CD8-positive, alpha-beta memory T cell (primary cell): ENCODE results near the gene PRMT7. TPM values are rescaled to one million over a fixed set of nuclear protein-coding genes. Genes with fewer than 3 reads are reported as not detected.

Experiments
- CTCF ChIA-PET: fragments of 350-600 bp; sonication (Branson Sonifier 250); formaldehyde crosslinking; loops from one replicate; lab custom pipeline; 2021; ENCODE audit warnings: antibody characterized with exemption; lab: Charles Lee
- POLR2A ChIA-PET: fragments of 350-600 bp; sonication (Branson Sonifier 250); formaldehyde crosslinking; loops from one replicate; lab custom pipeline; 2021; ENCODE audit warnings: antibody characterized with exemption; lab: Charles Lee
- DNase-seq, 5 donors: peaks; one replicate each; pipeline versions ENCODE4 v3.0.0 to v3.0.0-alpha.2; 2020 to 2022; ENCODE audit warnings: mixed read lengths in 1 of 5
- H3K27ac ChIP-seq: one replicate; pipeline ENCODE4 v1.7.0; 2013; ENCODE audit warnings: low read depth, mild to moderate bottlenecking, low read length, moderate library complexity
- H3K27me3 ChIP-seq: 2 replicates; pipeline ENCODE4 v1.7.0; 2013; ENCODE audit warnings: low read length, mild to moderate bottlenecking; ENCODE audit not compliant: insufficient read depth, poor library complexity, severe bottlenecking
- H3K36me3 ChIP-seq: 2 replicates; pipeline ENCODE4 v1.7.0; 2013; ENCODE audit warnings: mild to moderate bottlenecking, low read length, moderate library complexity; ENCODE audit not compliant: insufficient read depth
- H3K4me1 ChIP-seq: 2 replicates; pipeline ENCODE4 v1.7.0; 2013; ENCODE audit warnings: mild to moderate bottlenecking, low read length, moderate library complexity; ENCODE audit not compliant: insufficient read depth
- H3K4me3 ChIP-seq: 2 replicates; pipeline ENCODE4 v1.7.0; 2013; ENCODE audit warnings: mild to moderate bottlenecking, low read length
- H3K9me3 ChIP-seq: 2 replicates; pipeline ENCODE4 v1.7.0; 2013; ENCODE audit warnings: mild to moderate bottlenecking, low read length
- H3K27ac Mint-ChIP-seq, 8 donors: one replicate each; pipeline ENCODE4 v1.8.0; 2020 to 2021; ENCODE audit warnings: mixed read lengths in 8 of 8, mild to moderate bottlenecking in 6 of 8, inconsistent platforms in 3 of 8, moderate library complexity in 3 of 8
- H3K27me3 Mint-ChIP-seq, 2 donors: one replicate each; pipeline ENCODE4 v1.8.0; 2020 to 2021; ENCODE audit warnings: mixed read lengths in 2 of 2, mild to moderate bottlenecking in 1 of 2, moderate library complexity in 1 of 2
- H3K36me3 Mint-ChIP-seq, 3 donors: one replicate each; pipeline ENCODE4 v1.8.0; 2020 to 2021; ENCODE audit warnings: mixed read lengths in 3 of 3, inconsistent platforms in 1 of 3, mild to moderate bottlenecking in 1 of 3
- H3K4me1 Mint-ChIP-seq, 3 donors: one replicate each; pipeline ENCODE4 v1.8.0; 2020 to 2021; ENCODE audit warnings: mixed read lengths in 3 of 3, inconsistent platforms in 1 of 3, mild to moderate bottlenecking in 1 of 3
- H3K4me3 Mint-ChIP-seq, 7 donors: one replicate each; pipeline ENCODE4 v1.8.0; 2020 to 2021; ENCODE audit warnings: mixed read lengths in 7 of 7, mild to moderate bottlenecking in 6 of 7, moderate library complexity in 4 of 7, inconsistent platforms in 2 of 7
- H3K9me3 Mint-ChIP-seq, 5 donors: one replicate each; pipeline ENCODE4 v1.8.0; 2020 to 2022; ENCODE audit warnings: mixed read lengths in 5 of 5, mild to moderate bottlenecking in 3 of 5, moderate library complexity in 2 of 5, inconsistent platforms in 1 of 5
- polyA plus RNA-seq: library from polyadenylated mRNA; unstranded; fragments of 300-500 nt; fragmentation: Illumina TruSeq; gene quantifications from one replicate; pipeline ENCODE4 v1.2.3, GENCODE V29; 2021
- total RNA-seq, 2 experiments: library from RNA; stranded (reverse); gene quantifications; one replicate each; pipeline ENCODE4 v1.2.3, GENCODE V29; 2021

The PRMT7 gene
- total and polyA plus RNA-seq, 3 experiments from 2014 or later: 41.8 to 67.5 (median 61.1) TPM

GRCh38 chr16:68276223-68276622 is 34.6 kb upstream of the PRMT7 start:
- POLR2A ChIA-PET: interaction anchor here (0.9 to 3.1 kb wide), 7 partner anchors 9 to 35 kb away, joined by 3 to 15 read pairs (median 3); partner anchors contain the start of genes PRMT7, SLC7A6 and SLC7A6OS
- Histone ChIP-seq H3K27ac (no peak overlapping the region), H3K4me3 (peak overlapping the region; percentile 42), H3K4me1 (peaks cover 81% of the 10 kb centered on the region), H3K27me3 (no peaks in the 10 kb centered on the region), H3K36me3 (peaks cover 24% of the 10 kb centered on the region), H3K9me3 (no peaks in the 10 kb centered on the region)
- peaks cover 0 to 2% of the 10 kb centered on the region in 2 donors for H3K27me3 Mint-ChIP-seq
- no peak for DNase-seq
- peaks cover 58 to 75% (median 72%) of the 10 kb centered on the region in 3 donors for H3K4me1 Mint-ChIP-seq
- peak overlapping the region; percentile 36 to 80 (median 74) for H3K4me3 Mint-ChIP-seq
- peak overlapping the region; percentile 89 to 99 (median 96) for H3K27ac Mint-ChIP-seq
- CTCF ChIA-PET: interaction anchor here (0.6 to 22.1 kb wide), 5 partner anchors 9 to 245 kb away, joined by 3 to 319 read pairs (median 6); partner anchors contain the start of genes PRMT7, SLC7A6 and SLC7A6OS
- no peaks in the 10 kb centered on the region for H3K9me3 Mint-ChIP-seq
- peaks cover 0 to 54% (median 15%) of the 10 kb centered on the region in 3 donors for H3K36me3 Mint-ChIP-seq

DNA sequence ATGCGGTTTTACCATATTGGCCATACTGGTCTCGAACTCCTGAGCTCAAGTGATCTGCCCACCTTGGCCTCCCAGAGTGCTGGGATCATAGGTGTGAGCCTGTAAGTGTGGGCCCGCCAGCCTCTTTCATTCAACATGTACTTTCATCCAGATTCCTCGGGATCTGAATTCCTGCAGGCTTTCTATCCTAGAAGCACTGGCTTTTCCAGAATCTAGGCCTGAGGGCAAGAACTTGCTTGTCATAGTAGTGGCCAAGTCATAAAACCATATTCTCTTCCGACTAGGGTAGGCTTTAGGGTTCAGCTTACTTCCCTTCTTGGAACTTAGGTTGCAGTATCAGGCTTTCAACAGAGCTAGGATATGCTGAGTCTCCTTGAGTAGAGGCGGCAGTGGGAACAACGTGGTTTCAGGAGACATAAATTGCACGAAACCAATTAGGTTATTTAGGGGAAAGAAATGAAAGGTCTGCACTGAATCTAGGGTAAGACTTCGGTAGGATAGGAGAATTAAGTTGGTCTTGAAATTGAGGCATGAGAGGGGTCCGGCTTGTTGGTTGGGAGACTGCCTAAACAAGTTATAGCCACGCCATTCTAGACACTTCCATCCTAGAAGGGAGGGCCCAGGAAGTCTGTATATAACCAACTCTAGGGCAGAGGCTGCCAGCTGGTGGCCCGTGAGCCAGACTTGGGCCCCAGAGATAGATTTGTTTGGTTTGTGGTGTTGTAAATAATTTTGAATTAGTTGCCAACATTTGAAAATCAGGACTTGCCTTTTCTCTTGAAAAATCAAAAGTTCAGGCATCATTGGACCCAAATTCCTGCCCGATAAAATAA is 30.9 kb upstream of the PRMT7 start:
- ChIA-PET CTCF (interaction anchor here (0.9 to 22.1 kb wide), 2 partner anchors 18 to 47 kb away, joined by 6 to 319 read pairs; partner anchors contain the start of gene SLC7A6), POLR2A (interaction anchor here (0.6 to 1.0 kb wide), 2 partner anchors 15 to 40 kb away, joined by 3 to 4 read pairs; partner anchors contain the start of gene SLC7A6)
- H3K27me3 ChIP-seq: no peaks in the 10 kb centered on the region
- H3K36me3 Mint-ChIP-seq: peaks cover 0 to 53% (median 28%) of the 10 kb centered on the region in 3 donors
- H3K4me1 Mint-ChIP-seq: peaks cover 63 to 75% (median 72%) of the 10 kb centered on the region in 3 donors
- H3K27ac Mint-ChIP-seq: peak overlapping the region; percentile 73 to 93 (median 84)
- H3K4me3 ChIP-seq: no peak overlapping the region
- H3K4me3 Mint-ChIP-seq: peak overlapping the region in 3 of 7 donors; percentile 19 to 73 (median 50)
- H3K27ac ChIP-seq: no peak overlapping the region
- no peaks in the 10 kb centered on the region for H3K9me3 ChIP-seq
- peaks cover 12% of the 10 kb centered on the region for H3K36me3 ChIP-seq
- no peaks in the 10 kb centered on the region for H3K27me3 Mint-ChIP-seq
- no peaks in the 10 kb centered on the region for H3K9me3 Mint-ChIP-seq
- DNase-seq: no peak
- H3K4me1 ChIP-seq: peaks cover 80% of the 10 kb centered on the region

DNA sequence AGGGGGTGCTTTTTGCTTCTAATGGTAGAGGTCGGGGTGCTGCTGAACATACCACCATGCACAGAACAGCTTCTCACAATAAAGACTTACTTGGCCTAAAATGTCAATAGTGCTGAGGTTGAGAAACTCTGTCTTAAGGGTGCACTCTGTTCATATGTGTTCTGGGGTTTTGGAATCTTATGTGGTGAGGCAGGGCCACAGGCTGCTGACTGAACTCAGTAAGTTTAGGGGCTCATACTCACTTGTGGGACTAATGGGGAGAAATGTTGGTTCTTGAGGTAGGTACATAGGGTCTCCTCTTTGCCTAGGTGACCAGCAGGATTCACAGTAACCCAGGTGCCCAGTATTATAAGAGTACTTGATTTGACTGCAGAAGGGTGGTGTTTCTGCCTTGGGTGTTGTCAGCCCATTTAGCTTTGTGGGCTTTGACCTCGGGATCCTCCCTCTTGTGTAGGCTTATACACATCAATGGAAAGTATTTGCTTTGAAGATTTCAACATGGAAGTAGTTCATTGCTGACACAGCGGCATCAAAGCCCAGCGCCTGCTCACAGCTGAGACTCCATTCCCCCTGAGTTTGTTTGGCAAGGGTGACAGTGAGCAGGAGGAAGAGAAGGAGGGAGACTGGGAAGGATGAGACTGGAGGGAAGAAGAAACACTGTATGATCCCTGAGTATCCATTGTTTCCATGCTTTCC is 29.3 kb upstream of the PRMT7 start:
- no peaks in the 10 kb centered on the region for H3K9me3 ChIP-seq
- peak overlapping the region; percentile 10 to 58 (median 46) for H3K4me3 Mint-ChIP-seq
- H3K4me1 Mint-ChIP-seq: peaks cover 64 to 73% (median 72%) of the 10 kb centered on the region in 3 donors
- H3K36me3 Mint-ChIP-seq: peaks cover 0 to 48% (median 24%) of the 10 kb centered on the region in 3 donors
- no peaks in the 10 kb centered on the region for H3K27me3 ChIP-seq
- ChIA-PET POLR2A (interaction anchor here (2.0 kb wide), 1 partner anchor 9 kb away, joined by 5 read pairs; no protein-coding TSS in a partner anchor), CTCF (interaction anchor here (0.6 to 22.1 kb wide), 2 partner anchors 10 to 20 kb away, joined by 4 to 319 read pairs; partner anchors contain the start of gene SLC7A6)
- H3K4me3 ChIP-seq: peak overlapping the region; percentile 43
- peaks cover 10% of the 10 kb centered on the region for H3K36me3 ChIP-seq
- no peaks in the 10 kb centered on the region for H3K27me3 Mint-ChIP-seq
- peaks cover 80% of the 10 kb centered on the region for H3K4me1 ChIP-seq
- DNase-seq: peak in 1 of 5 donors; percentile 64
- H3K9me3 Mint-ChIP-seq: no peaks in the 10 kb centered on the region
- H3K27ac ChIP-seq: no peak overlapping the region
- H3K27ac Mint-ChIP-seq: peak overlapping the region; percentile 51 to 94 (median 87)

- no peaks in the 10 kb centered on the region for H3K27me3 ChIP-seq
- ChIA-PET CTCF (interaction anchor here (0.6 to 22.1 kb wide), 2 partner anchors 10 to 20 kb away, joined by 4 to 319 read pairs; partner anchors contain the start of gene SLC7A6), POLR2A (interaction anchor here (2.0 kb wide), 1 partner anchor 9 kb away, joined by 5 read pairs; no protein-coding TSS in a partner anchor)
- Mint-ChIP-seq H3K27me3 (no peaks in the 10 kb centered on the region), H3K27ac (peak overlapping the region; percentile 51 to 94 (median 88)), H3K4me3 (peak overlapping the region in 6 of 7 donors; percentile 10 to 58 (median 44)), H3K9me3 (no peaks in the 10 kb centered on the region), H3K36me3 (peaks cover 0 to 48% (median 25%) of the 10 kb centered on the region in 3 donors), H3K4me1 (peaks cover 67 to 76% (median 75%) of the 10 kb centered on the region in 3 donors)
- H3K4me1 ChIP-seq: peaks cover 80% of the 10 kb centered on the region
- H3K9me3 ChIP-seq: no peaks in the 10 kb centered on the region
- peaks cover 10% of the 10 kb centered on the region for H3K36me3 ChIP-seq
- no peak overlapping the region for H3K27ac ChIP-seq
- DNase-seq: no peak
- H3K4me3 ChIP-seq: peak overlapping the region; percentile 43
Observed at GRCh38 chr16:68282064-68282452, 28.8 kb upstream of the PRMT7 start.

- H3K36me3 ChIP-seq: peaks cover 10% of the 10 kb centered on the region
- ChIA-PET POLR2A (interaction anchor here (2.0 to 3.5 kb wide), 2 partner anchors 11 to 19 kb away, joined by 5 to 21 read pairs; partner anchors contain the start of gene SLC7A6), CTCF (interaction anchor here (1.3 to 22.1 kb wide), 8 partner anchors 10 to 56 kb away, joined by 3 to 319 read pairs (median 4); partner anchors contain the start of genes PRMT7, SLC7A6 and SLC7A6OS)
- H3K4me3 ChIP-seq: no peak overlapping the region
- no peaks in the 10 kb centered on the region for H3K27me3 ChIP-seq
- H3K4me1 Mint-ChIP-seq: peaks cover 80 to 89% (median 87%) of the 10 kb centered on the region in 3 donors
- H3K36me3 Mint-ChIP-seq: peaks cover 0 to 60% (median 29%) of the 10 kb centered on the region in 3 donors
- H3K27me3 Mint-ChIP-seq: no peaks in the 10 kb centered on the region
- H3K9me3 ChIP-seq: no peaks in the 10 kb centered on the region
- peaks cover 93% of the 10 kb centered on the region for H3K4me1 ChIP-seq
- no peak overlapping the region for H3K27ac ChIP-seq
- peak overlapping the region; percentile 4 to 84 (median 65) for H3K4me3 Mint-ChIP-seq
- no peaks in the 10 kb centered on the region for H3K9me3 Mint-ChIP-seq
- peak overlapping the region; percentile 80 to 98 (median 90) for H3K27ac Mint-ChIP-seq
- DNase-seq: no peak
Observed at GRCh38 chr16:68283346-68283745, 27.5 kb upstream of the PRMT7 start.

GRCh38 chr16:68283801-68284598 is 26.8 kb upstream of the PRMT7 start:
- Histone ChIP-seq H3K4me3 (peak overlapping the region; percentile 28), H3K36me3 (peaks cover 10% of the 10 kb centered on the region), H3K9me3 (no peaks in the 10 kb centered on the region), H3K27ac (peak overlapping the region; percentile 3), H3K27me3 (no peaks in the 10 kb centered on the region), H3K4me1 (peaks cover 99% of the 10 kb centered on the region)
- Mint-ChIP-seq H3K4me3 (peak overlapping the region; percentile 56 to 84 (median 75)), H3K9me3 (no peaks in the 10 kb centered on the region), H3K27ac (peak overlapping the region; percentile 80 to 98 (median 90)), H3K27me3 (no peaks in the 10 kb centered on the region), H3K4me1 (peaks cover 84 to 91% (median 90%) of the 10 kb centered on the region in 3 donors), H3K36me3 (peaks cover 0 to 60% (median 29%) of the 10 kb centered on the region in 3 donors)
- POLR2A ChIA-PET: interaction anchor here (0.7 to 3.5 kb wide), 4 partner anchors 12 to 19 kb away, joined by 3 to 21 read pairs (median 7); partner anchors contain the start of gene SLC7A6
- no peak for DNase-seq
- CTCF ChIA-PET: interaction anchor here (1.3 to 22.1 kb wide), 10 partner anchors 8 to 55 kb away, joined by 3 to 319 read pairs (median 4); partner anchors contain the start of genes PRMT7, SLC7A6 and SLC7A6OS
